Measurements from ENCODE around the gene PLAAT2. TPM values are rescaled to one million over a fixed set of nuclear protein-coding genes. Genes with fewer than 3 reads are reported as not detected.
A peak's percentile ranks its signal among the peaks of the same experiment; 100 is the strongest.
"Not testable (repeated sequence)": the region's sequence is repeated elsewhere in the genome, so short reads cannot be mapped to it uniquely, and the experiment has no call there.

The PLAAT2 gene
- total and polyA plus RNA-seq, 2 experiments from 2014 or later, result 0.77 to 1.9 TPM

- Histone ChIP-seq H3K27ac (peak overlapping the region; percentile 16), H3K36me3 (replicated peaks; ENCODE audit: insufficient read depth, low read depth) (no peaks in the 10 kb centered on the region), H3K4me1 (ENCODE audit: insufficient read depth) (peaks cover 21% of the 10 kb centered on the region), H3K4me3 (no peak overlapping the region), H3K4me2 (no peak overlapping the region), H3K9me3 (ENCODE audit: low read depth) (no peaks in the 10 kb centered on the region), H3K9me2 (replicated peaks; ENCODE audit: insufficient read depth) (no peaks in the 10 kb centered on the region), H3K79me2 (peaks cover 36% of the 10 kb centered on the region), H2AFZ (no peak overlapping the region), H3K27me3 (no peaks in the 10 kb centered on the region), H4K20me1 (ENCODE audit: insufficient read depth, poor library complexity, severe bottlenecking) (no peaks in the 10 kb centered on the region)
- WGBS (ENCODE audit: low lambda C conversion rate, missing lambda C conversion rate), result 86% methylated on average over 11 of the region's 11 CpGs
- no peak for TF ChIP-seq EZH2 (IDR thresholded peaks at IDR 0.05; ENCODE audit: borderline replicate concordance)
- no peak for TF ChIP-seq EZH2phosphoT487 (IDR thresholded peaks at IDR 0.05; ENCODE audit: low read depth, severe bottlenecking, unreplicated experiment)
- no peak for TF ChIP-seq CTCF (IDR thresholded peaks at IDR 0.05; ENCODE audit: poor library complexity)
- no peak for DNase-seq (ENCODE audit: low spot score)
Observed at GRCh38 chr11:63608353-63609345, 45.5 kb upstream of the PLAAT2 start.

GRCh38 chr11:63603180-63603518 lies 40.0 kb upstream of the PLAAT2 start:
- Histone ChIP-seq H3K27ac (no peak overlapping the region), H3K4me1 (ENCODE audit: insufficient read depth) (no peaks in the 10 kb centered on the region), H4K20me1 (ENCODE audit: insufficient read depth, poor library complexity, severe bottlenecking) (no peaks in the 10 kb centered on the region), H2AFZ (no peak overlapping the region), H3K27me3 (no peaks in the 10 kb centered on the region), H3K4me2 (no peak overlapping the region), H3K79me2 (peaks cover 19% of the 10 kb centered on the region), H3K4me3 (no peak overlapping the region), H3K9me3 (ENCODE audit: low read depth) (no peaks in the 10 kb centered on the region), H3K36me3 (replicated peaks; ENCODE audit: insufficient read depth, low read depth) (no peaks in the 10 kb centered on the region), H3K9me2 (replicated peaks; ENCODE audit: insufficient read depth) (no peaks in the 10 kb centered on the region)
- no peak for DNase-seq (ENCODE audit: low spot score)
- WGBS (ENCODE audit: low lambda C conversion rate, missing lambda C conversion rate), result 52% methylated on average over 3 of the region's 3 CpGs
- TF ChIP-seq EZH2 (IDR thresholded peaks at IDR 0.05; ENCODE audit: borderline replicate concordance) (no peak), CTCF (IDR thresholded peaks at IDR 0.05; ENCODE audit: poor library complexity) (no peak), EZH2phosphoT487 (IDR thresholded peaks at IDR 0.05; ENCODE audit: low read depth, severe bottlenecking, unreplicated experiment) (no peak)

- H3K4me3 ChIP-seq; H3K27me3 ChIP-seq; H2AFZ ChIP-seq; H3K9me3 ChIP-seq (ENCODE audit: low read depth); H3K4me1 ChIP-seq (ENCODE audit: insufficient read depth); H4K20me1 ChIP-seq (ENCODE audit: insufficient read depth, poor library complexity, severe bottlenecking); H3K27ac ChIP-seq; DNase-seq (ENCODE audit: low spot score); H3K9me2 ChIP-seq (replicated peaks; ENCODE audit: insufficient read depth); H3K4me2 ChIP-seq; H3K36me3 ChIP-seq (replicated peaks; ENCODE audit: insufficient read depth, low read depth): not testable (repeated sequence)
- H3K79me2 ChIP-seq, result peaks cover 15% of the 10 kb centered on the region
- WGBS (ENCODE audit: low lambda C conversion rate, missing lambda C conversion rate), result 93% methylated on average over 11 of the region's 11 CpGs
Observed at GRCh38 chr11:63602290-63603179, 39.4 kb upstream of the PLAAT2 start.

Data from hepatocyte (in vitro differentiated cells).